Mesothelial cell of epicardium (in vitro differentiated cells): ENCODE data around the gene SARS1. TPM values are rescaled to one million over a fixed set of nuclear protein-coding genes. Genes with fewer than 3 reads are reported as not detected.

Source experiments
- DNase-seq, 2 experiments: peaks; one replicate each; pipeline ENCODE4 v3.0.0; 2021; ENCODE audit warnings: low spot score in 2 of 2; ENCODE audit not compliant: unreplicated experiment in 2 of 2
- H3K27ac Mint-ChIP-seq: 2 replicates; pipeline ENCODE4 v1.8.0; 2021; ENCODE audit warnings: mixed read lengths
- H3K27me3 Mint-ChIP-seq: 2 replicates; pipeline ENCODE4 v1.8.0; 2021; ENCODE audit warnings: low read depth, mixed read lengths
- H3K36me3 Mint-ChIP-seq: 2 replicates; pipeline ENCODE4 v1.8.0; 2021; ENCODE audit warnings: mixed read lengths
- H3K4me1 Mint-ChIP-seq: 2 replicates; pipeline ENCODE4 v1.8.0; 2021; ENCODE audit warnings: mixed read lengths
- H3K4me3 Mint-ChIP-seq: 2 replicates; pipeline ENCODE4 v1.8.0; 2021; ENCODE audit warnings: mild to moderate bottlenecking, moderate library complexity, mixed read lengths
- H3K9me3 Mint-ChIP-seq: 2 replicates; pipeline ENCODE4 v1.8.0; 2021; ENCODE audit warnings: mixed read lengths
- total RNA-seq: library from RNA; stranded (reverse); gene quantifications from 3 replicates; pipeline ENCODE4 v1.2.1, GENCODE V29; 2021
- TF ChIP-seq, protein P1 (sequence below): fragments of 200-600 bp; sonication (generic); IDR thresholded peaks from one replicate; pipeline ENCODE4 v1.5.0; 2021; ENCODE audit warnings: antibody characterized with exemption; ENCODE audit not compliant: unreplicated experiment

SARS1 gene
- total RNA-seq, 1 donor from 2014 or later, result 104 TPM

DNA sequence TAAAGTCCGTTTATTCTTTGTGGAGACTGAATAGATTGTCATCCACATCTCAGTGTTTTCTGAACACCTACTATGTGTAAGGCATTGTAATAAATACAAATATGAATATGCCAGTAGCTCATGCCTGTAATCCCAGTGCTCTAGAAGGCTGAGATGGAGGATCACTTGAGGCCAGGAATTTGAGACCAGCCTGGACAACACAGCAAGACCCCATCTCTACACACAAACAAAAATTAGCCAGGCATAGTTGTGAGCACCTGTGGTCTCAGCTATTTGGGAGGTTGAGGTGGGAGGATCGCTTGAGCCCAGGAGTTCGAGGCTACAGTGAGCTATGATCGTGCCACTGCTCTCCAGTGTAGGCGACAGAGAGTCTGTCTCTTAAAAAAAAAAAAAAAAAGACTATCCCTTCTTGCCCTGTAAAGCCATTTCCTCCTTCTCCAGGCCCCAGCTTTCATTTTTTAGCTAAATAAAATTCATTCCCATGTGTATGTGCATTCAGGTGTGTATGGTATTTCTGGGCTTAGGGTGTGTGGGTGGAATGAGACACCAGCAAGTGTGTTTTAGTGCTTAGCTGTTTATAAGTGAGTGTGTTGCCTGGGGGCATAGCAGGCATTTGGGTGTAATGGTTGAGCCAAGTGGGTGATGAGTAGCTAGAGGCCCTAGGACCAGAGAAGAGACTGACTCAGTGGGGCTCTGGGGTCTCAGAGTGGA is 43.4 kb downstream of the SARS1 start:
- TF ChIP-seq, protein P1, sequence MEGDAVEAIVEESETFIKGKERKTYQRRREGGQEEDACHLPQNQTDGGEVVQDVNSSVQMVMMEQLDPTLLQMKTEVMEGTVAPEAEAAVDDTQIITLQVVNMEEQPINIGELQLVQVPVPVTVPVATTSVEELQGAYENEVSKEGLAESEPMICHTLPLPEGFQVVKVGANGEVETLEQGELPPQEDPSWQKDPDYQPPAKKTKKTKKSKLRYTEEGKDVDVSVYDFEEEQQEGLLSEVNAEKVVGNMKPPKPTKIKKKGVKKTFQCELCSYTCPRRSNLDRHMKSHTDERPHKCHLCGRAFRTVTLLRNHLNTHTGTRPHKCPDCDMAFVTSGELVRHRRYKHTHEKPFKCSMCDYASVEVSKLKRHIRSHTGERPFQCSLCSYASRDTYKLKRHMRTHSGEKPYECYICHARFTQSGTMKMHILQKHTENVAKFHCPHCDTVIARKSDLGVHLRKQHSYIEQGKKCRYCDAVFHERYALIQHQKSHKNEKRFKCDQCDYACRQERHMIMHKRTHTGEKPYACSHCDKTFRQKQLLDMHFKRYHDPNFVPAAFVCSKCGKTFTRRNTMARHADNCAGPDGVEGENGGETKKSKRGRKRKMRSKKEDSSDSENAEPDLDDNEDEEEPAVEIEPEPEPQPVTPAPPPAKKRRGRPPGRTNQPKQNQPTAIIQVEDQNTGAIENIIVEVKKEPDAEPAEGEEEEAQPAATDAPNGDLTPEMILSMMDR, result no peak
- no peak overlapping the region for H3K4me3 Mint-ChIP-seq
- no peaks in the 10 kb centered on the region for H3K27me3 Mint-ChIP-seq
- H3K27ac Mint-ChIP-seq, result no peak overlapping the region
- peaks cover 27% of the 10 kb centered on the region for H3K4me1 Mint-ChIP-seq
- no peaks in the 10 kb centered on the region for H3K9me3 Mint-ChIP-seq
- H3K36me3 Mint-ChIP-seq, result peaks cover 7% of the 10 kb centered on the region
- no peak for DNase-seq

DNA sequence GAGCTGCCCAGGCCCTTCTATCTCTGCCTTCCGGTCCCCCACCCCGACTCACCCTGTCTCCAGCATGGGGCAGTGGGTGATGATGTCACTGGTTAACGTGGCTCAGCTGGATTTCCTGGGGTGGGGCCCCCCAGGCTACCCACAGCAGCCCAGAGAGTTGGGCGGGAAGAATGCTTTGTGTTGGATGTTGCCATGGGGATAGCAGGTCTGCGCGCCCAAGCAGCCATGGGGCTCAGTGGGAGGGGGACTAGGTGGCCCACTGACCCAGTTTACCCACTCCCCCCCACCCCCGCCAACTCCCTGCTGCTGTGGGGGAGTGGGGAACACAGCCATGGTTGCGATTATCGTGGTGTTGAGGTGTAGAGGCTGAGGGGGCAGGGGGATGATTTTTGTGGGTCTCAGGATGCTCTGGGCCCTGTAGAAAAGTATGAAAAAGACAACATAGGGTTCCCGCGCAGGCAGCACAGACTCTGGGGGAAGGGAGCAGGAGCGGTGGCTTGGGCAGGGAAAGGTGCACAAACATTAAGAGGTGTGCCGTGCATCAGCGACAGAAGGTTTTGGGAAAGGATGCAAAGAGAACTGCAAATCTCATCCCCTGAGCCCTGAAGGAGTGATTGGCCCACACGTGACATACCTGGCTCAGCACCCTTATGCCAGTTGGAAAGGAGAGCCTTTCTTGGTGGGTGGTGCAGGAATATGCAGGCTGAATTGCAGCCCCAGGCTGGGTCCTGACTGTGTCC is 44.1 kb downstream of the SARS1 start:
- no peak overlapping the region for H3K4me3 Mint-ChIP-seq

DNA sequence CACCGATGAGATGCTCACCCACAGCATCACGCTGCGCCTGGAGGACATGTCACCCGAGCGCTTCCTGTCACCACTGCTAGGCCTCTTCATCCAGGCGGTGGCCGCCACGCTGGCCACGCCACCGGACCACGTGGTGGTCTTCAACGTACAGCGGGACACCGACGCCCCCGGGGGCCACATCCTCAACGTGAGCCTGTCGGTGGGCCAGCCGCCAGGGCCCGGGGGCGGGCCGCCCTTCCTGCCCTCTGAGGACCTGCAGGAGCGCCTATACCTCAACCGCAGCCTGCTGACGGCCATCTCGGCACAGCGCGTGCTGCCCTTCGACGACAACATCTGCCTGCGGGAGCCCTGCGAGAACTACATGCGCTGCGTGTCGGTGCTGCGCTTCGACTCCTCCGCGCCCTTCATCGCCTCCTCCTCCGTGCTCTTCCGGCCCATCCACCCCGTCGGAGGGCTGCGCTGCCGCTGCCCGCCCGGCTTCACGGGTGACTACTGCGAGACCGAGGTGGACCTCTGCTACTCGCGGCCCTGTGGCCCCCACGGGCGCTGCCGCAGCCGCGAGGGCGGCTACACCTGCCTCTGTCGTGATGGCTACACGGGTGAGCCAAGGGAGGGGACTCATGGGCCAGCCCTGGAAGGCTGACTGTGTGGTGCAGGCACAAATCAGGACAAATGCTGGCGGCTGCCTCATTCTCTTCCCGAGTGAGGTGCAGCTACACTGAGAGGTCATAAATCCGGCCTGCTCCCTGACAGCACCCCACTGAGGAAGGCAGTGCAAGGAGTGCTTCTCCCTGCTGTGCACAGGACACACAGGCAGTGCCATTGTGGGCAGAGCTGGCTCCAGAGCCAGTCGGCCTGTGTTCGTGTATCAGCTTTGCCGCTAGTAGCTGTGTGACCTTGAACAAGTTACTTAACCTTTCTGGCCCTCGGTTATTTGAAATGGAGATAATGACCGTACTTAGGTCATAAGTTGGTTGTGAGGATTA is 45.1 kb downstream of the SARS1 start:
- TF ChIP-seq, protein P1, result no peak
- no peak for DNase-seq
- Mint-ChIP-seq H3K36me3 (no peaks in the 10 kb centered on the region), H3K4me1 (peaks cover 20% of the 10 kb centered on the region), H3K4me3 (no peak overlapping the region), H3K9me3 (no peaks in the 10 kb centered on the region), H3K27me3 (no peaks in the 10 kb centered on the region), H3K27ac (no peak overlapping the region)

More for the DNA sequence above, 44.1 kb downstream of the SARS1 start:
- Mint-ChIP-seq H3K27ac (no peak overlapping the region), H3K27me3 (no peaks in the 10 kb centered on the region), H3K4me1 (peaks cover 24% of the 10 kb centered on the region), H3K9me3 (no peaks in the 10 kb centered on the region), H3K36me3 (no peaks in the 10 kb centered on the region)
- DNase-seq, result no peak
- TF ChIP-seq, protein P1, result no peak

DNA sequence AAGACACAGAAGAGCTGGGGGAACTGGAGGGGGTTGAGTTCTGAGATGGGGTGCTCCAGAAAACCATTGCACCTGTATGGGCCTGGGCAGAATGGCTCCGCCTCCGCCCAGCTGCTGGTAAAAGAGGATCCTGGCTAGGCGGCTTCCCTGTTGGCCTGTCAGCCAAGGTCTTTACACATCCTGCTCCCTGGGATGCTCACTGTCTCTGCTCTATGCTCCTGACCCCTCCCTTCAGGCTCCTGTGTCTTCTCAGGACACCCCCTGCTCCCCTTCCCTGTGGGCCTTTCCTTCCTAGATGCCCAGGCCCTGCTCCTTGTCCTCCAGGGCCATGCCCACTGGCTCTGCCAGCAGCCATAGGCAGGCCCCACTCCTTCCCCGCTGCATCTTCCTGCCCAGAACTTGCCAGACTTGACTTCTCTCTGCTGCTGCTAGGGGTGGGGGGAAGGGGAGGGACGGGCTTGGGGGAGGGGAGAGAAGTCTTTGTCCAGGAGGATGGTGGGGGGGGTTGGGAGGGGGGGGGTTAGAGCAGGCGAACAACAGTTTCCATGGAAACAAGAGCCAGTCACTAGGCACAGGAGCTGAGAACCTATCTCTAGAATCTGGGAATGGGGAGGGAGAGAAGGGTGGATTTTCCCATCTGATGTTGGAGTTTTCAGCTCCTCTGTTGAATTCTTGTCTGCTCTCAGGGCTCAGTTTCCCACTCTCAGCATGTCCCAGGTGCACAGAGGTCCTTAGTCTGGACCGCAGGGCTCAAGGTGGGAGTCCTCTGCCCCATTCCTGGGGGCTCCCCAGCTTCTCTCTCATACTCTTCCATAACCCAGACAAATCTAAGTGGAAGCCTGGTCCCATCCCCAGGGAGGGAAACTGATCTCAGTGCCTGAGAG is 46.2 kb downstream of the SARS1 start:
- DNase-seq, result no peak
- H3K4me1 Mint-ChIP-seq, result peaks cover 12% of the 10 kb centered on the region
- no peaks in the 10 kb centered on the region for H3K9me3 Mint-ChIP-seq
- no peak overlapping the region for H3K27ac Mint-ChIP-seq
- no peaks in the 10 kb centered on the region for H3K36me3 Mint-ChIP-seq
- no peaks in the 10 kb centered on the region for H3K27me3 Mint-ChIP-seq
- TF ChIP-seq, protein P1, result no peak
- H3K4me3 Mint-ChIP-seq, result no peak overlapping the region

DNA sequence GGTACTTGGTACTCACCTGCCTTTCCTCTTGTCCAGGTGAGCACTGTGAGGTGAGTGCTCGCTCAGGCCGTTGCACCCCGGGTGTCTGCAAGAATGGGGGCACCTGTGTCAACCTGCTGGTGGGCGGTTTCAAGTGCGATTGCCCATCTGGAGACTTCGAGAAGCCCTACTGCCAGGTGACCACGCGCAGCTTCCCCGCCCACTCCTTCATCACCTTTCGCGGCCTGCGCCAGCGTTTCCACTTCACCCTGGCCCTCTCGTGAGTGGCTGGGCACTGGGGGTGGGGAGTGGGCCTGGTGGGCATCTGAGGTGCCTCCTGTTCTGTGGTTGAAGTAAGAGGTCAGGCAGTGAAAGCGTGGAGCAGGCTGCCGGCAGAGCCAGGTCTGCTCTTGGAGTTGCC is 47.3 kb downstream of the SARS1 start:
- Mint-ChIP-seq H3K27me3 (no peaks in the 10 kb centered on the region), H3K9me3 (no peaks in the 10 kb centered on the region), H3K27ac (no peak overlapping the region), H3K36me3 (no peaks in the 10 kb centered on the region), H3K4me1 (peaks cover 5% of the 10 kb centered on the region), H3K4me3 (no peak overlapping the region)
- TF ChIP-seq, protein P1, result no peak
- DNase-seq, result no peak
